Nephron progenitor cell (in vitro differentiated cells): ENCODE data around the gene TUBG2.

Experiments used
- DNase-seq: peaks from one replicate; pipeline ENCODE4 v3.0.0; 2021
- H3K27ac Mint-ChIP-seq: 2 replicates; pipeline ENCODE4 v1.8.0; 2021; ENCODE audit warnings: mild to moderate bottlenecking, moderate library complexity, mixed read lengths
- H3K27me3 Mint-ChIP-seq: 2 replicates; pipeline ENCODE4 v1.8.0; 2021; ENCODE audit warnings: mild to moderate bottlenecking, low read depth, mixed read lengths; ENCODE audit not compliant: poor library complexity
- H3K36me3 Mint-ChIP-seq: 2 replicates; pipeline ENCODE4 v1.8.0; 2021; ENCODE audit warnings: low read depth, mixed read lengths
- H3K4me1 Mint-ChIP-seq: 2 replicates; pipeline ENCODE4 v1.8.0; 2021; ENCODE audit warnings: mixed read lengths
- H3K4me3 Mint-ChIP-seq: 2 replicates; pipeline ENCODE4 v1.8.0; 2021; ENCODE audit warnings: mild to moderate bottlenecking, moderate library complexity, mixed read lengths
- H3K9me3 Mint-ChIP-seq: 2 replicates; pipeline ENCODE4 v1.8.0; 2021; ENCODE audit warnings: mild to moderate bottlenecking, moderate library complexity, mixed read lengths
- TF ChIP-seq, protein P1 (sequence below): fragments of 200-600 bp; sonication (generic); IDR thresholded peaks from 2 replicates; pipeline ENCODE4 v1.5.0; 2021; ENCODE audit warnings: antibody characterized with exemption

Gene TUBG2

DNA sequence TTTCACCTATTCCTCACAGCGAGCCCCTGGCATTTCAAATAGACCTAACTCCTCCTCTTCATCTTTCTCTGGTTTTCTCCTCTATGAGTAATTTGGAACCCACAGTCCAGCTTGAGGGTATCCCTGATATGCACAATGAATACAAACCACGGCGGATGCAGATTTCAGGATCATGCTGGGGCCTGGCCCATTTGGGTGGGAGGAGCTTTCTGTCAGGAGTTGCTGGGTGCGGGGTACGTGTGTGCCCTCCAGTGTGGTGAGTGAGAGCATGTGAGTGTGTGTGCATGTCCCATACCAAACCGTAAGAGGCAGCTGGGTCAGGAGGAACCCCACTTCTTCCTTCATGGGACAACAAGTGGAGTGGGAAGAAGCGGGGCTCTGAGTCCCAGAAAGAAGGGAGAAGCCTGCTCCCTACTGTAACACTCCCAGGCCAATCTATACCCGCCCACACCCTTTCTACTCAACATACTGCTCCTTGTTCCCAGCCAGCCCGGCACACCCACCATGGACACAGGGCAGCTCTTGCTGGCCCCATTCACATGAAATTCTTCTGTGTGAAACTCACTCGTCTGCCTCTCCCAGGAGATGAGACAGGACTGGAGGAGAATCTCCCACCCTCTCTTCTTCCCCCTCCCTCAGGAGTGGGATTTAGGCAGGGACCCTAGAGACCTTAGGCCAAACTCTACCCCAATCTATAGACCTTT lies 41.7 kb downstream of the TUBG2 start:
- DNase-seq: no peak
- Mint-ChIP-seq H3K27ac (peak overlapping the region; percentile 82), H3K9me3 (no peaks in the 10 kb centered on the region), H3K4me1 (peaks cover 40% of the 10 kb centered on the region), H3K36me3 (peaks cover 60% of the 10 kb centered on the region), H3K4me3 (no peak overlapping the region), H3K27me3 (peaks cover 7% of the 10 kb centered on the region)
- TF ChIP-seq, protein P1, sequence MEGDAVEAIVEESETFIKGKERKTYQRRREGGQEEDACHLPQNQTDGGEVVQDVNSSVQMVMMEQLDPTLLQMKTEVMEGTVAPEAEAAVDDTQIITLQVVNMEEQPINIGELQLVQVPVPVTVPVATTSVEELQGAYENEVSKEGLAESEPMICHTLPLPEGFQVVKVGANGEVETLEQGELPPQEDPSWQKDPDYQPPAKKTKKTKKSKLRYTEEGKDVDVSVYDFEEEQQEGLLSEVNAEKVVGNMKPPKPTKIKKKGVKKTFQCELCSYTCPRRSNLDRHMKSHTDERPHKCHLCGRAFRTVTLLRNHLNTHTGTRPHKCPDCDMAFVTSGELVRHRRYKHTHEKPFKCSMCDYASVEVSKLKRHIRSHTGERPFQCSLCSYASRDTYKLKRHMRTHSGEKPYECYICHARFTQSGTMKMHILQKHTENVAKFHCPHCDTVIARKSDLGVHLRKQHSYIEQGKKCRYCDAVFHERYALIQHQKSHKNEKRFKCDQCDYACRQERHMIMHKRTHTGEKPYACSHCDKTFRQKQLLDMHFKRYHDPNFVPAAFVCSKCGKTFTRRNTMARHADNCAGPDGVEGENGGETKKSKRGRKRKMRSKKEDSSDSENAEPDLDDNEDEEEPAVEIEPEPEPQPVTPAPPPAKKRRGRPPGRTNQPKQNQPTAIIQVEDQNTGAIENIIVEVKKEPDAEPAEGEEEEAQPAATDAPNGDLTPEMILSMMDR: no peak

DNA sequence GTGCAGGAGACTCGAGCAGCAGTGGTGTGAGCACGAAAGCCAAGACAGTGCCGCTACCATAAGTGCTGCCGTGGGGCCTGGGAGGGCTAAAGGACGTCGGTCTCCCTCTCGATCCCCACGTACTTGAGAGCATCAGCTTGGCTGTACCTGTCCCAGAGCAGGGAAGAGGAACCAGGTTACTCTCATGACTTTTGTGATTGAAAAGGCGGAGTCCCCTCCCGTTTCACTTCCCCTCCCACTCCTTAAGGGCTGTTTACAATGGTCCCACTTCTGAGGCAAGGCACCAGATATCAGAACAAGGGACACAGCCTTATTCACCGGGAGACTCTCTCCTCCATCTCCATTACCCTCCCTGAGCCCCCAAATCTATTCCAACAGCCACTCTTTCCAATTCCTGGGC lies 43.4 kb downstream of the TUBG2 start:
- H3K4me3 Mint-ChIP-seq: no peak overlapping the region
- peak overlapping the region; percentile 59 for H3K27ac Mint-ChIP-seq
- DNase-seq: no peak
- TF ChIP-seq, protein P1: no peak
- peaks cover 40% of the 10 kb centered on the region for H3K4me1 Mint-ChIP-seq
- peaks cover 58% of the 10 kb centered on the region for H3K36me3 Mint-ChIP-seq
- no peaks in the 10 kb centered on the region for H3K9me3 Mint-ChIP-seq
- peaks cover 10% of the 10 kb centered on the region for H3K27me3 Mint-ChIP-seq

DNA sequence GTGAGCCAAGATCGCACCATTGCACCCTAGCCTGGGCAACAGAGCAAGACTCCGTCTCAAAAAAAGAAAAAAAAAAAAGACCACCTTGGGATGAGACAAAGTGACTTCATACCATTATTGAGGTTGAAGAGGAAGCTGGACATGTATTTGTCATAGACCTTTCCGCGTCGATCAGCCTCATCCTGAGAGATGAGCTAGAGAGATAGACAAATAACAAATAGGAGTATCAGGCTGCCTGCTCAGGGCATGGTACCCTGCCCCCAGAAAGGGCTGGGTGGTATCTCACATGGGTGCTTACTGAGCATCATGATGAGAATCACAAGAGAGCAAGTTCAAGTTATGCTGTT lies 45.4 kb downstream of the TUBG2 start:
- peaks cover 6% of the 10 kb centered on the region for H3K27me3 Mint-ChIP-seq
- H3K4me1 Mint-ChIP-seq: peaks cover 33% of the 10 kb centered on the region
- H3K9me3 Mint-ChIP-seq: no peaks in the 10 kb centered on the region
- TF ChIP-seq, protein P1: no peak
- peaks cover 64% of the 10 kb centered on the region for H3K36me3 Mint-ChIP-seq
- H3K27ac Mint-ChIP-seq: no peak overlapping the region
- H3K4me3 Mint-ChIP-seq: no peak overlapping the region
- DNase-seq: no peak

DNA sequence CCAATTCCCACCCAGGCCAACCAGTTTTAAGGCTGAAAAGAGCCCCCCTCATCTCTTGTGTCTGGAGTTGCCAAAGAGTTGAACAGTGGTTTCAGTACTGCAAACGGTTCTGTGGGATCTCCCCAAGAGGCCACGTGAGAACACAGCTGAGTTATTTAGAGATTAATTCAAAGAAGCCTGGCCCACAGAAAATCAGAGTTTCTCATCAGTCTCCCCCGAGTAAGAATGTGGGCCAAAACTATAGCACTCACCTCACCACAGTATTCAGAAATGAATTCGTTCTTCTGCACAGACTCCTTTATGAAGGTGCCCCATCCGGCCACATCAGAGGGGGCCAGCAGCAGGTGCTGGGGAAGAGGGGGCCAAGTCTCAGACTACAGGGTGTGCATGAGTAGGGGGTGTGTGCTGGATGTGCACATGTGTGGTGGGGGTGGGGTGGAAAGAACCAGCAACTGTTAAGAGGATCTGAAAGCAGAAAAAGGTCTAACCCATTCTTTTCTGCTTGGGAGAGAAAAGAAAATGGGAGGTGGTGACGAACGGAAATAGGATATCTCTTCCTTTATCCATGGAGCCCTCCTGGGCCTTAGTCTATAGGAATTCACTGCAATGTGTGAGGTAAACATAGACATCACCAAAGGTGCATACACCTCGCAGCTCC lies 45.9 kb downstream of the TUBG2 start:
- Mint-ChIP-seq H3K36me3 (peaks cover 69% of the 10 kb centered on the region), H3K4me3 (no peak overlapping the region)

DNA sequence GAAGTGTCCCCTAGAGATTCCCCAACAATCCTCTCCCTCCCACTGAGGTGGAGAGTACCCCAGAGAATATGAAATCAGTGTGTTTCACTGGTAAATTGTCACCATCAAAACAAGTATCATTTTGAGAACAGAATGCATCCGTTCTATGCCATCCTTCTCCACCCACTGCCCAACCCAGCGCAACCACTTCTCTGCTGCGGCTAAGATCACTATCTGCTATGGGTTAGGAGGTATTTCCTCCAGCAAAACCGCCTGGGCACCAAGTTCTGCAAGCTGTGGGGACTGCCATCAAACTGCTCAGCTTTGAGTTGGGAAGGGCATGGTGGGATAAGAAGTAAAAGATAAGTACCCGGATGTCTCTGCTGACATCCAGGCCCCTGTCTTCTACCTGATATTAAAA lies 47.6 kb downstream of the TUBG2 start:
- no peaks in the 10 kb centered on the region for H3K9me3 Mint-ChIP-seq
- H3K4me3 Mint-ChIP-seq: no peak overlapping the region
- no peak for DNase-seq
- peaks cover 73% of the 10 kb centered on the region for H3K36me3 Mint-ChIP-seq
- H3K27me3 Mint-ChIP-seq: peaks cover 3% of the 10 kb centered on the region
- H3K4me1 Mint-ChIP-seq: peaks cover 22% of the 10 kb centered on the region
- no peak overlapping the region for H3K27ac Mint-ChIP-seq
- TF ChIP-seq, protein P1: no peak

More for the DNA sequence above, 45.9 kb downstream of the TUBG2 start:
- TF ChIP-seq, protein P1: no peak
- Mint-ChIP-seq H3K27me3 (peaks cover 6% of the 10 kb centered on the region), H3K27ac (no peak overlapping the region), H3K9me3 (no peaks in the 10 kb centered on the region), H3K4me1 (peaks cover 33% of the 10 kb centered on the region)
- DNase-seq: no peak

DNA sequence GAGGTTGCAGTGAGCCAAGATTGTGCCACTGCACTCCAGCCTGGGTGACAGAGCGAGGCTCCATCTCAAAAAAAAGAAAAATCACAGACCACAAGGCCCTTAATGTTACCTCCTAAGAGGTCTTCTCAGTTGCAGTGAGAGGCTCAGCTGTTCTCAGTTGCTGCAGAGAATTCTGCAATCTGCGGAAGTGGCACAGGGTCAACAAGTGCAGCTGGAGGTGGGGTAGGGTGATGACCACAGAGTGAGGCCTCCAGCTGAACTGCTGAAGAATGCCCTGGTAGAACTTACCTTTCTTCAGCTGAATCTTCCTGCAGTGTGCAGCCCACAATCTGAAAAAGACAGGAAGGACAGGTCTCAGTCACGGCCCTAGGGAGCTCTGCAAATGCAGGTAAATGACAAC lies 49.5 kb downstream of the TUBG2 start:
- peaks cover 3% of the 10 kb centered on the region for H3K27me3 Mint-ChIP-seq
- peak overlapping the region; percentile 94 for H3K27ac Mint-ChIP-seq
- TF ChIP-seq, protein P1: no peak
- peaks cover 78% of the 10 kb centered on the region for H3K36me3 Mint-ChIP-seq
- H3K4me1 Mint-ChIP-seq: peaks cover 22% of the 10 kb centered on the region
- H3K4me3 Mint-ChIP-seq: no peak overlapping the region
- H3K9me3 Mint-ChIP-seq: no peaks in the 10 kb centered on the region
- DNase-seq: no peak
